ENCODE measurements around the gene RRAGB. TPM values are rescaled to one million over a fixed set of nuclear protein-coding genes. Genes with fewer than 3 reads are reported as not detected.
"Not testable (repeated sequence)": the region's sequence is repeated elsewhere in the genome, so short reads cannot be mapped to it uniquely, and the experiment has no call there.

RRAGB gene
- 30.6 TPM for total RNA-seq (ENCODE audit: insufficient read depth, low replicate concordance)

GRCh38 chrX:55717521-55718497 is at the start of gene RRAGB:
TSS of gene RRAGB (plus strand) at chrX:55717749. CDS start at chrX:55718328, 579 bp downstream.
- peak; percentile 96 for DNase-seq (ENCODE audit: low spot score)

GRCh38 chrX:55668084-55668483 is 49.5 kb upstream of the RRAGB start:
- no peak for DNase-seq (ENCODE audit: low spot score)

- not testable (repeated sequence) for DNase-seq (ENCODE audit: low spot score)
Observed at GRCh38 chrX:55688579-55688978, 29.0 kb upstream of the RRAGB start.

- no peak for DNase-seq (ENCODE audit: low spot score)
Observed at GRCh38 chrX:55695227-55696018, 22.1 kb upstream of the RRAGB start.

DNA sequence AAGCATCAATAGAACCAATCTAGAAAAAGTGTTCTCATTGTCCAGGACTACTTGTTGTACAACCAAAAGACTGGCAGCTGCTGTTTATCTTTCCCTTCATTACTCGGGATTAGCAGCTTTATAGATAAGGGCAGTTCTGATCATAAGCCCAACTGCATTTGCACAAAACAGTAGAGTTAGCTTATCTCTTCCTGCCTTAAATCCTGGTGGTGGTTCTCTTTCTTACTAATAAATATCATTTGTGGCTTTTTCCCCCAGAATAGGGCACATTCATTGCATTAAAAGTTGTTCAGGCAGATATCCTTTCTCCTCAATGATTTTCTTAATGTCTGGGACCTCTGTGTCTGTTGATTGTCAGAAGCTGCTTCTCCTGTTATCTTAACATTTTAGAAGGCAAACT is 20.2 kb upstream of the RRAGB start:
- DNase-seq (ENCODE audit: low spot score) = no peak

GRCh38 chrX:55702671-55703070 is 14.9 kb upstream of the RRAGB start:
- no peak for DNase-seq (ENCODE audit: low spot score)

DNA sequence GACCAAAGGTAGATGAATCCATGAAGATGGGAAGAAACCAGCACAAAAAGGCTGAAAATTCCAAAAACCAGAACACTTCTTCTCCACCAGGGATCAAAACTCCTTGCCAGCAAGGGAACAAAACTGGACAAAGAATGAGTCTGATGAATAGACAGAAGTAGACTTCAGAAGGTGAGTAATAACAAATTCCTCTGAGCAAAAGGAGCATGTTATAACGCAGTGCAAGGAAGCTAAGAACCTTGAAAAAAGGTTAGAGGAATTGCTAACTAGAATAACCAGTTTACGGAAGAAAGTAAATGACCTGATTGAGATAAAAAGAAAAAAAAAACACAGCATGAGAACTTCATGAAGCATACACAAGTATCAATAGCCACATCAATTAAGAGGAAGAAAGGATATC is 14.1 kb upstream of the RRAGB start:
- DNase-seq (ENCODE audit: low spot score) = not testable (repeated sequence)

DNA sequence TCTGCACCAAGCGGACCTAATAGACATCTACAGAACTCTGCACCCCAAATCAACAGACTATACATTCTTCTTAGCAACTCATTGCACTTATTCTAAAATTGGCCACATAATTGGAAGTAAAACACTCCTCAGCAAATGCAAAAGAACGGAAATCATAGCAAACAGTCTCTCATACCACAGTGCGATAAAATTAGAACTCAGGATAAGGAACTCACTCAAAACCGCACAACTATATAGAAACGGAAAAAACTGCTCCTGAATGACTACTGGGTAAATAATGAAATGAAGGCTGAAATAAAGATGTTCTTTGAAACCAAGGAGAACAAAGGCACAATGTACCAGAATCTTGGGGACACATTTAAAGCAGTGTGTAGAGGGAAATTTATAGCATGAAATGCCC is 12.5 kb upstream of the RRAGB start:
- not testable (repeated sequence) for DNase-seq (ENCODE audit: low spot score)

GRCh38 chrX:55709735-55710134 is 7.8 kb upstream of the RRAGB start:
- DNase-seq (ENCODE audit: low spot score) = no peak

DNA sequence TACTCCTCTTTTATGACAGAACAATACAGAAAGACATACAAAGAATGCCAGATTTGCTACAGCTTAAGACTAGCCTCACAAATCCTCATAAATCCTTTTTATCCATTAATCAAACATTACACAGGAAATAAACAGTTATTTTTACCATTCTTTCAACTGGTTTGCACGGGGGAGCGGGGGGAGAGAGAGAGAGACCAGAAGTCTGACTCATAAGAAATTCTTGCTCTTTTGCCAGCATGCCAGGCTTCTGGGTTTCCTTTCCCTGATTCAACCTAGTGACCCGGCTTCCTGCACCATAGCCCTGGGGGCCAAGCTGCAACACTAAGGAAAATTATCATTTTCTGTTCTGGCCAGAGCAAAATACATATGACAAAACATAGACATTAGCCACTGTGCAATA is 6.8 kb upstream of the RRAGB start:
- DNase-seq (ENCODE audit: low spot score) = peak; percentile 33

DNA sequence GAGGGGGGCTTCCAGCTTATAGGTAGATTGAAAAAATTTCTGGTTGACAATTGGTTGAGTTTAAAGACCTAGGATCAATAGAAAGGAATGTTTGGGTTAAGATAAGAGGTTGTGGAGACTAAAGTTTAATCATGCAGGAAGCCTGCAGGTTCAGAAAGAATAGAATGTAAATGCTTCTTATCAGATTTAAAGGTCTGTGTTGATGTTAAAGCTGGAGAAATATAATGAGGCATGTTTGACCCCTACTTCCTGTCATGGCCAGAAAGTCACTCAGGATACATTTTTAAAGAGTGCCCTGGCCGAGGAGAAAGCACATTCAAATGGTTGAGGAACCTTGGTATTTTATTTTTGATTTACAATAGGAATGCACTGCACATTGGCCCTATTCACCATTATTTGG is 3.9 kb upstream of the RRAGB start:
- no peak for DNase-seq (ENCODE audit: low spot score)

DNA sequence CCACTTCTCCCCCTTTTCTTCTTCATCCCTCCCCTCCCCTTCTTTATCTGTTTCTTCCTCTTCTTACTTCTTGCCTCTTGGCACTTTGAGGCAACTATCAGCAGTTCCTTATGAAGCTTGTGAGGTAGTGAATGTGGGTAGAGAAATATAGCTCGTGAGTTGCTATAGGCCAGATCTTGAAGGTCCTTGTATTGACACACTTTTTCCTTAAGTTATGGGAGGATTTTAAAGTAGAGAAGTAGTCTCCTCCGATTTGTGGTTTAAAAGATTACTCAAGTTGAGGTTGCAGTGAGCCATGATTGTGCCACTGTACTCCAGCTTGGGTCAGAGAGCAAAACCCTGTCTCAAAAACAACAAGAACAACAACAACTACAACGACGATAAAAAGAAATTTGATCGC is 3.4 kb upstream of the RRAGB start:
- DNase-seq (ENCODE audit: low spot score) = no peak

DNA sequence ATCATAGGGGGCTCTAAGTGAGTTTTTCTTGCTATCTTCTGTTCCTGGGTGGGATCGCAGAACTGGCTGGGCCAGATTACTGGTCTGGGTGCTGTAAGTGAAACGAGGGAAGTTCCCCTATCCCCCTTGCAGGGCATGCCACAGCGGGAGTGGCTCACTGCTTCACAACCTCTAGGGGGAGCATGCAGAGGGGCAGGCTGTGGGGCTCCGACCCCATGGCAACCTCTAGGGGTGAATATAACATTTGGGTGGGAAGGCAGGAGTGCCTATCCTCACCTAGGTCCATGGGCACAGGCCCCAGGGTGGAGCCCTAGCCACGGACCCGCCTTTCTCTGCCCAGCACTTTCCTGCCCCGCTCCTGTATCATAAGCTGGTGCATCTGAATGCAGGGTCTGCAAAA is 1.7 kb upstream of the RRAGB start:
- DNase-seq (ENCODE audit: low spot score) = no peak

DNA sequence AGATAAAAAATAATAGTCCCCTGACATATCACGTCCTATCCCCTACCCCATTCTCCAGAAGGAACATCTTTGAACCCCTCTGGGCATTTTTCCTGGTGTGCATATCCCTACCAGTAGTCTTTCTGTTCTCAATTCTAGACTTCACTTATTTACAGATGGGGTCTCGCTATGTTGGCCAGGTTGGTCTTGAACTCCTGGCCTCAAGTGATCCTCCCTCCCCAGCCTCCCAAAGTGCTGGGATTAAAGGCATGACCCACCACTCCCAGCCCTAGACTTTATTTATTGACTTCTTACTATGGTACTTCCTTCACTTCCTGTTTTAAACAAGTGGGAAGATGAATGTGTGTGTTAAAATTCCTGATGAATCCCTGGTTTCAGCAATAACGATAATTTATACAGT is 612 bp upstream of the RRAGB start:
- no peak for DNase-seq (ENCODE audit: low spot score)

DNA sequence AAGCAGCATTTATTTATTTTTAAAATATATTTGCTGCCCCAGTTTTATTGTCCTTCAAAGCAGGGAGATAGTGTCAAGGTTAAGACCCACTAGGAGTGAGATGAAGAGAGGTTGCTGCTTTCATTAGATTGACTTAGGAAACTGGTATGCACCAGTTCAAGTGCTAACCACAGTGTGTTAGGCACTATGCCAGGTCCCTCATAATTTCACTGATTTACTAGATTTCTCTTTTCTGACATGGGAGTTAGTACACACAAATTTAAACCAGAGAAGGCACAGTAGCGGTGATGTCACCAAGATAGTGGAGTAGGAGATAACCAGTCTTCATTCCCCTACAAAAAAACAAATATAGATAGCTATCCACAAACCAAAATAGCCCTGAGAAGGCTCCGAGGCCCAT is 14.3 kb downstream of the RRAGB start:
- no peak for DNase-seq (ENCODE audit: low spot score)

GRCh38 chrX:55738969-55739368 is 21.4 kb downstream of the RRAGB start:
- DNase-seq (ENCODE audit: low spot score) = no peak

DNA sequence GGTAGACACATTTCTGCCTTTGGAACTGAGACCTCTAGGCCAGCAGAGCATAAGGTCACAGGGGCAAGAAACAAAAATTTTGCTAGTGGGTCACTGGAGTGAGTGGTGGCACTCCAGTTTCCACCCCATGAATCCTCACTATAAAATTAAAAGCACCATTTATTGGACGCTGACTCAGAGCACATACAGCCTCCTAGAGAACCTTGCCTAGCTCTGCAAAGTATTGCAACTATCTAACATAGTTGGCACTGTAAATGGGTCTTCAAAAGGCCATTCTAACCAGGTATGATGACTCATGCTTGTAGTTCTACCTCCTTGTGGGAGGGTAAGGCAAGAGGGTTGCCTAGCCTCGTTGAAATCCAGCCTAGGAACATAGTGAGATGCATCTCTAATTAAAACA is 25.1 kb downstream of the RRAGB start:
- DNase-seq (ENCODE audit: low spot score) = no peak

- DNase-seq (ENCODE audit: low spot score) = not testable (repeated sequence)
Observed at GRCh38 chrX:55748463-55748862, 30.9 kb downstream of the RRAGB start.

GRCh38 chrX:55750256-55750655 is 32.7 kb downstream of the RRAGB start:
- no peak for DNase-seq (ENCODE audit: low spot score)

DNA sequence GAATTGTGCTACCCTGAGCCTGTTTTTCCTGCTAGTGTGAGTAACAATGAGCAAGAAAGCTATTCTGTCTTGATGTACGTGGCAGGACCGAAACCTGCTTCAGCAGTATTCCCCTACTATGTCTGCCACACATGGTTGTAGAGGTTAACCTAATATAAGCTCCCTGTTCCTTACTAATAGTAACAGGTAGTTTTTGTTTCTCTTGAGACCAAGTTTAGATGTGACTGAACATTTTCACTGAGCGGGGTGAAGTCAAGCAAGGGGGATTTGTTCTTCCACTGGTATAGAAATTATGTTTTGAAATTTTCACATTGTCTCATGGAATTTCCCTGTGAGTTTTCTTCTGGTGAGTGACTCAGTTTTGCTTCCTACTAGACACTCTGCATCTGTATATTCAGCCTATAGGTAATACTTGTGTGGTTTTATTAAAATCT is 37.3 kb downstream of the RRAGB start:
- no peak for DNase-seq (ENCODE audit: low spot score)

DNA sequence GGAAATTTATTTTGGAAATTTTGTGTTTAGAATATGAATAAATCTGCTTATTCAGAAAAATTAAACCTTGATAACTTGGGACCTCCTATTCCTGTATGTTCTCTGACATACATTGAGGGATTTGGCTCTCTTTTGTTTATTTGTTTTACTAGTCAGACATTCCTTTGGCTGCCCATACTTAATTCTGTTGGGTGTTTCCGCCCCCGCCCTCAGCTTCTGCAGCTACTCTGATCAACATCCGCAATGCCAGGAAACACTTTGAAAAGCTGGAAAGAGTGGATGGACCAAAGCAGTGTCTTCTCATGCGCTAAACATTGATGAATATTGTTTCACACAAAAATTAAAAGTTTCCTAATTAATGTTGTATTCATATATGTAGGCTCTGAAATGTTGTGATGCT is 40.5 kb downstream of the RRAGB start:
- DNase-seq (ENCODE audit: low spot score) = peak; percentile 4

DNA sequence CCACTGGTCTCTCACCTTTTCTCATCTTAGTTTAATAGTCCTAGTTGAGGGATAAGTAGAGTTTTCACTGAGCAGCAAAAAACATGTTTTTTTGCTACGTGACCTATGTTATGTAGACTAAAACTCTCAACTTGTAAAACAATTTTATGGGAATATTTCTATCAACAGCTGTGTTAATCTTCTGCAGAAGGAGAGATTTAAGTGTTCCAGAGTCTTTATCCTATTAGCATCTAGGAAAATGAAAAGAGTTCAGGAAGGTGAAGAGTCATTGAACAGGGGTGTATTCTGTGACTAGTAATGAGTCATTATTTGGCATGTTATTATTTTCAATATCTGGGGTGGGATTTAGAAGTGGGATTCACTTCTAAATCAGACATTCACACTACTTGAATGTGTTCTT is 41.9 kb downstream of the RRAGB start:
- no peak for DNase-seq (ENCODE audit: low spot score)

DNA sequence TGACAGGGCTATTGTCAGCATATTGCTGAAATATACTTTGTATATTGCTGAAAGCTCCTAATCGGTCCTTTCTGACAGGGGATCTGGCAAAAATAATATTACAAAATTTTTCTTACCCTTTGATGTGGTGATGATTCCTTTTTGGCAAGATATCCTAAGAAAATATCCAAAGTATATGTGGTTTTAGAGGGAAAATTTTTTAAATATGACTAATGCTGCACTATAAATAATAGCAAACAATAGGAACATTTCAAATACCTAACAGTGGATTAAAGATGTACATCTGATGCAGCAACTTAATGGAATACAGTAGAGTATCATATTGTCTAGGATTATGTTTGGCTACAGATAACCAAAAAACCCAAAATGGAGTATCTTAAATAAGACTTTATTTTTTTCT is 49.6 kb downstream of the RRAGB start:
- no peak for DNase-seq (ENCODE audit: low spot score)

All from umbilical cord (tissue), 2 donors.